K562 (cell line): ENCODE data around the gene KCNK6. TPM values are rescaled to one million over a fixed set of nuclear protein-coding genes. Genes with fewer than 3 reads are reported as not detected.

ENCODE experiments used
- CHD1 ChIP-seq: fragments of 200-600 bp; sonication (generic); IDR thresholded peaks from one replicate; pipeline ENCODE4 v1.6.1; 2012; ENCODE audit warnings: mild to moderate bottlenecking, moderate library complexity, low read length, inconsistent platforms
- E2F3 ChIP-seq: fragments of 250-450 bp; sonication (Bioruptor Pico); IDR thresholded peaks from 2 replicates; pipeline ENCODE4 v1.4.0; 2020; ENCODE audit warnings: mild to moderate bottlenecking
- E2F5 ChIP-seq: sonication (generic); formaldehyde crosslinking; IDR thresholded peaks from 2 replicates; pipeline ENCODE4 v1.8.0; 2022; ENCODE audit warnings: mild to moderate bottlenecking, missing genetic modification reagents
- FOXK2 ChIP-seq, 2 experiments: fragments of 450-650 bp; IDR thresholded peaks in 1 of 2; conservative IDR thresholded peaks in 1 of 2; 2 replicates each; pipeline ENCODE4 v1.6.1; 2016; ENCODE audit warnings: low read depth in 2 of 2, mild to moderate bottlenecking in 1 of 2
- FOXP1 ChIP-seq: sonication (generic); formaldehyde crosslinking; IDR thresholded peaks from 2 replicates; pipeline ENCODE4 v1.8.0; 2022; ENCODE audit warnings: mild to moderate bottlenecking, missing genetic modification reagents
- NR0B1 ChIP-seq: fragments of 450-650 bp; IDR thresholded peaks from one replicate; pipeline ENCODE4 v1.6.1; 2018; ENCODE audit warnings: mild to moderate bottlenecking, moderate library complexity; ENCODE audit not compliant: partially characterized antibody
- ZBTB40 ChIP-seq, 2 experiments: fragments of 450-650 bp in 1 of 2; sonication (generic) in 1 of 2; formaldehyde crosslinking in 1 of 2; IDR thresholded peaks; 2 replicates each; pipeline versions ENCODE4 v1.7.1 to v1.9.0; 2016 to 2022; ENCODE audit warnings: inconsistent platforms in 1 of 2, mild to moderate bottlenecking in 1 of 2, missing genetic modification reagents in 1 of 2
- ZNF398 ChIP-seq: fragments of 250-450 bp; sonication (Bioruptor Pico); IDR thresholded peaks from 2 replicates; pipeline ENCODE4 v1.8.0; 2021; ENCODE audit warnings: moderate library complexity, mild to moderate bottlenecking, inconsistent platforms
- ZNF444 ChIP-seq: fragments of 250-450 bp; sonication (Bioruptor Pico); IDR thresholded peaks from 2 replicates; pipeline ENCODE4 v1.4.0; 2020; ENCODE audit warnings: mild to moderate bottlenecking, moderate library complexity
- ZNF449 ChIP-seq: fragments of 250-450 bp; sonication (Bioruptor Pico); IDR thresholded peaks from 2 replicates; pipeline ENCODE4 v1.8.0; 2022; ENCODE audit warnings: moderate library complexity, mild to moderate bottlenecking, inconsistent platforms
- polyA plus RNA-seq, 8 experiments: library from polyadenylated mRNA; depleted of rRNA in 4 of 8; stranded (reverse) in 5 of 8; unstranded in 3 of 8; fragments of >200 nt; fragmentation: Nextera tagmentation in 2 of 8; fragmentation: Illumina TruSeq in 1 of 8; extraction: Ambion mirVana in 2 of 8; extraction: Trizol in 1 of 8; gene quantifications; 2 replicates each; pipeline versions ENCODE4 v1.2.1 to v1.2.3, GENCODE V29; 2011 to 2014; ENCODE audit warnings: inconsistent platforms in 1 of 8, missing spikeins in 1 of 8
- total RNA-seq, 7 experiments: library from RNA; depleted of rRNA in 6 of 7; stranded (reverse); fragments of >200 nt in 6 of 7; fragmentation: Illumina TruSeq in 2 of 7; extraction: Trizol in 2 of 7; gene quantifications; 2 replicates each; pipeline versions ENCODE4 v1.2.1 to v1.2.3, GENCODE V29; 2011 to 2021; ENCODE audit warnings: low replicate concordance in 1 of 7

Gene KCNK6
- total and polyA plus RNA-seq, 9 of the 15 experiments (the other 6 are each of a cell fraction or from before 2014, with no cell fraction given) = 0.05 to 0.42 (median 0.15) TPM

GRCh38 chr19:38315657-38316476 lies 3.8 kb upstream of the KCNK6 start, which contains the start of gene YIF1B (continued):
- TF ChIP-seq ZBTB40 (IDR thresholded peaks at IDR 0.05) (no peak), ZBTB40 (CRISPR knock-in tag; IDR thresholded peaks at IDR 0.05) (no peak), NR0B1 (no peak), ZNF444 (no peak), FOXP1 (CRISPR knock-in tag) (no peak), ZNF398 (CRISPR knock-in tag) (no peak), CHD1 (no peak), ZNF449 (CRISPR knock-in tag) (no peak), FOXK2 (conservative IDR thresholded peaks at IDR 0.05 in 1 of 2, IDR thresholded peaks at IDR 0.05 in 1 of 2; ENCODE audit: low read depth in 2 of 2) (peak in 1 of 2 experiments; percentile 69; a peak in 2 of 4 replicates), E2F3 (CRISPR knock-in tag) (no peak), E2F5 (CRISPR knock-in tag) (no peak)
